GM19025 (cell line): ENCODE results near the gene PAEP.

Source experiments
- ATAC-seq: cut with Tn5 transposase; IDR thresholded peaks from one replicate; pipeline ENCODE4 v1.9.1; 2021; ENCODE audit warnings: mild to moderate bottlenecking, low read depth, moderate library complexity; ENCODE audit not compliant: unreplicated experiment

The PAEP gene

GRCh38 chr9:135611875-135612209 is 50.3 kb downstream of the PAEP start:
- no peak for ATAC-seq

GRCh38 chr9:135612437-135612836 is 50.9 kb downstream of the PAEP start:
- ATAC-seq: no peak

- no peak for ATAC-seq
Observed at GRCh38 chr9:135612981-135613910, 51.7 kb downstream of the PAEP start.

- ATAC-seq: no peak
Observed at GRCh38 chr9:135613946-135614805, 52.6 kb downstream of the PAEP start.

- no peak for ATAC-seq
Observed at GRCh38 chr9:135614821-135615665, 53.5 kb downstream of the PAEP start.

- ATAC-seq: no peak
Observed at GRCh38 chr9:135615666-135616618, 54.4 kb downstream of the PAEP start.
